ENCODE data around the gene NLRP6. TPM values are rescaled to one million over a fixed set of nuclear protein-coding genes. Genes with fewer than 3 reads are reported as not detected.

NLRP6 gene
- total RNA-seq, 3 donors from 2014 or later (not counting 1 experiment from before 2014, with no cell fraction given), result 1.7 to 3.0 (median 2.3) TPM

GRCh38 chr11:235180-235579, 43.0 kb upstream of the NLRP6 start:
- H3K27ac ChIP-seq (ENCODE audit: low read length), result peak overlapping the region; percentile 97
- DNase-seq (no peak), ATAC-seq (no peak)
- no peak for TF ChIP-seq CTCF (IDR thresholded peaks at IDR 0.05)
- H3K4me3 Mint-ChIP-seq, result peak overlapping the region; percentile 86
- H3K36me3 Mint-ChIP-seq, result no peaks in the 10 kb centered on the region
- H3K4me3 ChIP-seq (ENCODE audit: low read length), result peak overlapping the region; percentile 90
- no peaks in the 10 kb centered on the region for H3K27me3 Mint-ChIP-seq (ENCODE audit: low read depth in 2 of 2)
- H3K9me3 Mint-ChIP-seq, result no peaks in the 10 kb centered on the region
- intact Hi-C loops (cut with micrococcal nuclease), result loop anchor here (5.0 kb wide), 1 partner anchor 282 kb away; no protein-coding TSS in a partner anchor
- peak overlapping the region; percentile 98 for H3K27ac Mint-ChIP-seq
- 92% methylated on average over 8 of the region's 8 CpGs for WGBS (ENCODE audit: insufficient coverage)
- peaks cover 33 to 35% of the 10 kb centered on the region in 2 donors for H3K4me1 Mint-ChIP-seq
- H3K27me3 ChIP-seq (ENCODE audit: control insufficient read depth, insufficient read depth, low read length), result no peaks in the 10 kb centered on the region
- H3K4me1 ChIP-seq (ENCODE audit: control insufficient read depth, insufficient read depth, low read length), result peaks cover 20% of the 10 kb centered on the region
- H3K9me3 ChIP-seq (ENCODE audit: control insufficient read depth, insufficient read depth, low read length), result no peaks in the 10 kb centered on the region
- H3K36me3 ChIP-seq (ENCODE audit: control insufficient read depth, insufficient read depth, low read length), result peaks cover 6% of the 10 kb centered on the region

GRCh38 chr11:235609-235996, 42.6 kb upstream of the NLRP6 start:
- no peaks in the 10 kb centered on the region for H3K27me3 ChIP-seq (ENCODE audit: control insufficient read depth, insufficient read depth, low read length)
- H3K4me1 ChIP-seq (ENCODE audit: control insufficient read depth, insufficient read depth, low read length), result peaks cover 20% of the 10 kb centered on the region
- Mint-ChIP-seq H3K27me3 (ENCODE audit: low read depth in 2 of 2) (no peaks in the 10 kb centered on the region), H3K27ac (peak overlapping the region; percentile 98), H3K9me3 (no peaks in the 10 kb centered on the region), H3K4me3 (peak overlapping the region; percentile 86), H3K4me1 (peaks cover 33 to 35% of the 10 kb centered on the region in 2 donors), H3K36me3 (no peaks in the 10 kb centered on the region)
- ATAC-seq (peak; percentile 30 to 51 (median 50)), DNase-seq (peak in 1 of 2 donors; percentile 89)
- WGBS (ENCODE audit: insufficient coverage), result 9% methylated on average over 13 of the region's 13 CpGs
- H3K9me3 ChIP-seq (ENCODE audit: control insufficient read depth, insufficient read depth, low read length), result no peaks in the 10 kb centered on the region
- H3K36me3 ChIP-seq (ENCODE audit: control insufficient read depth, insufficient read depth, low read length), result peaks cover 4% of the 10 kb centered on the region
- peak overlapping the region; percentile 97 for H3K27ac ChIP-seq (ENCODE audit: low read length)
- intact Hi-C loops (cut with micrococcal nuclease), result loop anchor here (5.0 kb wide), 1 partner anchor 282 kb away; no protein-coding TSS in a partner anchor
- H3K4me3 ChIP-seq (ENCODE audit: low read length), result peak overlapping the region; percentile 90
- no peak for TF ChIP-seq CTCF (IDR thresholded peaks at IDR 0.05)

GRCh38 chr11:235997-236773, 42.0 kb upstream of the NLRP6 start, which contains the start of gene SIRT3:
Gene SIRT3, minus strand, starts transcription at chr11:236342. Its CDS starts 14 bp downstream, at chr11:236328.
- H3K36me3 Mint-ChIP-seq, result no peaks in the 10 kb centered on the region
- H3K27me3 Mint-ChIP-seq (ENCODE audit: low read depth in 2 of 2), result no peaks in the 10 kb centered on the region
- peaks cover 33 to 35% of the 10 kb centered on the region in 2 donors for H3K4me1 Mint-ChIP-seq
- 0% methylated on average over 68 of the region's 70 CpGs for WGBS (ENCODE audit: insufficient coverage)
- peak within 1 kb of the TSS; percentile 97 for H3K4me3 Mint-ChIP-seq
- peak within 1 kb of the TSS; percentile 98 for H3K27ac Mint-ChIP-seq
- peak; percentile 80 to 95 for DNase-seq
- H3K4me3 ChIP-seq (ENCODE audit: low read length), result peak within 1 kb of the TSS; percentile 99
- intact Hi-C loops (cut with micrococcal nuclease), result loop anchor here (1.0 to 5.0 kb wide), 4 partner anchors 29 to 281 kb away; partner anchors contain the start of genes BET1L, PTDSS2 and RIC8A
- ATAC-seq, result peak; percentile 83 to 93 (median 85)
- no peak for TF ChIP-seq CTCF (IDR thresholded peaks at IDR 0.05)
- H3K27me3 ChIP-seq (ENCODE audit: control insufficient read depth, insufficient read depth, low read length), result no peaks in the 10 kb centered on the region
- peaks cover 5% of the 10 kb centered on the region for H3K36me3 ChIP-seq (ENCODE audit: control insufficient read depth, insufficient read depth, low read length)
- H3K27ac ChIP-seq (ENCODE audit: low read length), result peak within 1 kb of the TSS; percentile 100
- H3K4me1 ChIP-seq (ENCODE audit: control insufficient read depth, insufficient read depth, low read length), result peaks cover 20% of the 10 kb centered on the region
- H3K9me3 Mint-ChIP-seq, result no peaks in the 10 kb centered on the region
- no peaks in the 10 kb centered on the region for H3K9me3 ChIP-seq (ENCODE audit: control insufficient read depth, insufficient read depth, low read length)
